Erythroblast (primary cell): ENCODE results near the gene SEPTIN8.

Experiments
- GATA1 ChIP-seq: IDR thresholded peaks from 2 replicates; pipeline ENCODE4 v1.6.1; 2011; ENCODE audit warnings: low read depth, mild to moderate bottlenecking, control low read depth, low read length, moderate library complexity
- POLR2A ChIP-seq: IDR thresholded peaks from 2 replicates; pipeline ENCODE4 v1.6.1; 2011; ENCODE audit warnings: mild to moderate bottlenecking, low read length

DNA sequence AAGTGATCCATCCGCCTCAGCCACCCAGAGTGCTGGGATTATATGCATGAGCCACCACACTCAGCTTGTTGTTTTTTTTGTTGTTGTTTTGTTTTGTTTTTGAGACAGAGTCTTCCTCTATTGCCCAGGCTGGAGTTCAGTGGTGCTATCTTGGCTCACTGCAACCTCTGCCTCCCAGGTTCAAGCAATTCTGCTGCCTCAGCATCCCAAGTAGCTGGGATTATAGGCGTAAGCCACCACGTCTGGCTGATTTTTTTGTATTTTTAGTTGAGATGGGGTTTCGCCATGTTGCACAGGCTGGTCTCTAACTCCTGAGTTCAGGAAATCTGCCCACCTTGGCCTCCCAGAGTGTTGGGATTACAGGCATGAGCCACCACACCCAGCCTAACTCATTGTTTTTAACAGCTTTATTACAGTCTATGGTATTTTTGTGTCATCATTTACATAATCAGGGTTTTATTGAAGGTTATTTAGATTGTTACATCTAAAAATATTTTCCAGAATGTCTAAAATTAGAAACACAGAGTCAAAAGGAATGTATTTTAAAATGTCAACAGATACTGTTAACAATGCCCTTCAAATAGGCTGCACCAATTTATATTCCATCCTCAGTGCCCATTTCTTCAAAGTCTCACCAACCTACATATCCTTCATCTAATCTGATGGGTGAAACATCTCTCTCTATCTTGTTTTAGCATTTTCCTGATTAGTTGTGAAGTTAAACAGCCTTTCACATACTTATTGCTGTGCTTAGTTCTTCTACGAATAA, 58.3 kb downstream of the SEPTIN8 start:
- TF ChIP-seq POLR2A (no peak), GATA1 (no peak)
